Neural crest cell (in vitro differentiated cells): Measurements from ENCODE around the gene TUBB2B. TPM values are rescaled to one million over a fixed set of nuclear protein-coding genes. Genes with fewer than 3 reads are reported as not detected.
"Not testable (repeated sequence)": the region's sequence is repeated elsewhere in the genome, so short reads cannot be mapped to it uniquely, and the experiment has no call there.

Experiments used
- DNase-seq: peaks from one replicate; pipeline ENCODE4 v3.0.0; 2021; ENCODE audit warnings: low read depth, mixed read lengths, low spot score
- H3K27ac Mint-ChIP-seq: one replicate; pipeline ENCODE4 v1.8.0; 2021; ENCODE audit warnings: mild to moderate bottlenecking, mixed read lengths; ENCODE audit not compliant: unreplicated experiment
- H3K27me3 Mint-ChIP-seq: 2 replicates; pipeline ENCODE4 v1.8.0; 2021; ENCODE audit warnings: low read depth, mild to moderate bottlenecking, mixed read lengths
- H3K36me3 Mint-ChIP-seq: 2 replicates; pipeline ENCODE4 v1.8.0; 2021; ENCODE audit warnings: low read depth, mild to moderate bottlenecking, mixed read lengths
- H3K4me1 Mint-ChIP-seq: 2 replicates; pipeline ENCODE4 v1.8.0; 2021; ENCODE audit warnings: mixed read lengths
- H3K4me3 Mint-ChIP-seq: one replicate; pipeline ENCODE4 v1.8.0; 2021; ENCODE audit warnings: mild to moderate bottlenecking, mixed read lengths
- H3K9me3 Mint-ChIP-seq: 2 replicates; pipeline ENCODE4 v1.8.0; 2021; ENCODE audit warnings: mixed read lengths
- total RNA-seq: library from RNA; stranded (reverse); gene quantifications from 2 replicates; pipeline ENCODE4 v1.2.1, GENCODE V29; 2021
- TF ChIP-seq, protein P1 (sequence below): fragments of 200-600 bp; sonication (generic); conservative IDR thresholded peaks from 2 replicates; pipeline ENCODE4 v1.5.0; 2021; ENCODE audit warnings: antibody characterized with exemption, mild to moderate bottlenecking

Gene TUBB2B
- total RNA-seq, 1 donor from 2014 or later: 665 TPM

DNA sequence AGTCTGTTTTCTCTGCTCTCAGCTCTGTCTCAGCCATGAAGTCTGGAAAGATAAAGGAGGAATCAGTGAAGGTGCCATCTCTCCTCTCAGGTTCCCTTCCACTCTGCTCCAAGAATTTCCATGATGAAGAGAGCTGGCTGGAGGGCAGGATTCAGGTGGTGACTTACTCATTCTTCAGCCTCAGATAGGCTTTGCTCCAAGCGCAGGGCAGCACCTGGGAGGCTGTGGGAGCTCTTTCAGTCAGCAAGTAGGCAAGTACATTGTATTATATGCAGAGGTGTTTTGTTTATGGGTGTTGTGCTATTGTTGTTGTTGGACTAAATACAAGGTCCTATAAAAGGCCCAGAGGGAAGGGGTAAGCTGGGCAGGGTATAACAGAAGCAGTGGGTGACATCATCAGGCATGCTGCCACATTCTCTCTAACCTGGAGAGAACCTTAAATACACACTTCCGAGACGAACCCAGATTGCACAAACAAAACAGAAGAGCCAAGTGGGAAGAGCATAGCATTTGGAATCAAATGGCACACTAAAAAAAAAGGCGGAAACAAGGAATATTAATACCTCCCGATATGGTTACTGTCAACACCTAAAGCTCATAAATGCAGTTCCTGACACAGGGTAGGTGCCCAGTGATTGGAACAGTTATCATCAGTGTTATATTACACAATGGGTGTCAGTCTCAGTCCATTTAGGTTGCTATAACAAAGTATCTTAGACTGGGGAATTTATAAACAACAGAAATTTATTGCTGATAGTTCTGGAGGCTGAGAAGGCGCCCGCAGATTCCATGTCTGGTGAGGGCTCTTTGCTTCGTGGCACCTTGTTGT lies 16.8 kb upstream of the TUBB2B start:
- peaks cover 2% of the 10 kb centered on the region for H3K27me3 Mint-ChIP-seq
- peaks cover 12% of the 10 kb centered on the region for H3K36me3 Mint-ChIP-seq
- H3K9me3 Mint-ChIP-seq: no peaks in the 10 kb centered on the region
- no peak for DNase-seq
- TF ChIP-seq, protein P1, sequence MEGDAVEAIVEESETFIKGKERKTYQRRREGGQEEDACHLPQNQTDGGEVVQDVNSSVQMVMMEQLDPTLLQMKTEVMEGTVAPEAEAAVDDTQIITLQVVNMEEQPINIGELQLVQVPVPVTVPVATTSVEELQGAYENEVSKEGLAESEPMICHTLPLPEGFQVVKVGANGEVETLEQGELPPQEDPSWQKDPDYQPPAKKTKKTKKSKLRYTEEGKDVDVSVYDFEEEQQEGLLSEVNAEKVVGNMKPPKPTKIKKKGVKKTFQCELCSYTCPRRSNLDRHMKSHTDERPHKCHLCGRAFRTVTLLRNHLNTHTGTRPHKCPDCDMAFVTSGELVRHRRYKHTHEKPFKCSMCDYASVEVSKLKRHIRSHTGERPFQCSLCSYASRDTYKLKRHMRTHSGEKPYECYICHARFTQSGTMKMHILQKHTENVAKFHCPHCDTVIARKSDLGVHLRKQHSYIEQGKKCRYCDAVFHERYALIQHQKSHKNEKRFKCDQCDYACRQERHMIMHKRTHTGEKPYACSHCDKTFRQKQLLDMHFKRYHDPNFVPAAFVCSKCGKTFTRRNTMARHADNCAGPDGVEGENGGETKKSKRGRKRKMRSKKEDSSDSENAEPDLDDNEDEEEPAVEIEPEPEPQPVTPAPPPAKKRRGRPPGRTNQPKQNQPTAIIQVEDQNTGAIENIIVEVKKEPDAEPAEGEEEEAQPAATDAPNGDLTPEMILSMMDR: no peak
- H3K4me3 Mint-ChIP-seq: no peak overlapping the region
- no peak overlapping the region for H3K27ac Mint-ChIP-seq
- peaks cover 57% of the 10 kb centered on the region for H3K4me1 Mint-ChIP-seq

DNA sequence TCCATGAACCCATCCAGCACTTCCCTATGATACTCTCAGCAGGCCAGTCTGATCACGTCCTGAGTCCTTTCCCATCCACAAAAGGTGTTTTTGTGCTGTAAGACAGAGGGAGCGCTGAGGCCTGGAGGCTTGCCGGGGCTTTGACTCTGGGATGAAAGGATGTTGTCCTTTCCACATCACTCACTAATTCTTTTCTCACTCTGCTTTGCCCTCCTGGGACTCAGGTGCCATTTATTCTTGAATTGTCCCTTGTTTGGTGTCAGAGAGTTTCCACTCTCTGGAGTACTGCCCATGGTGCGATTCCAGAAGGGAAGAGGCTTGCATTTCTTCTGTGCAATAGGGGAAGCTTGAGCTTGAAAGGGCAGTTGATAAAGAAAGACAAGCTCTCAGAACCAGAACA lies 15.3 kb upstream of the TUBB2B start:
- Mint-ChIP-seq H3K9me3 (no peaks in the 10 kb centered on the region), H3K27me3 (peaks cover 2% of the 10 kb centered on the region), H3K36me3 (peaks cover 12% of the 10 kb centered on the region), H3K27ac (peak overlapping the region; percentile 22), H3K4me3 (peak overlapping the region; percentile 38), H3K4me1 (peaks cover 54% of the 10 kb centered on the region)
- DNase-seq: no peak
- TF ChIP-seq, protein P1: no peak

DNA sequence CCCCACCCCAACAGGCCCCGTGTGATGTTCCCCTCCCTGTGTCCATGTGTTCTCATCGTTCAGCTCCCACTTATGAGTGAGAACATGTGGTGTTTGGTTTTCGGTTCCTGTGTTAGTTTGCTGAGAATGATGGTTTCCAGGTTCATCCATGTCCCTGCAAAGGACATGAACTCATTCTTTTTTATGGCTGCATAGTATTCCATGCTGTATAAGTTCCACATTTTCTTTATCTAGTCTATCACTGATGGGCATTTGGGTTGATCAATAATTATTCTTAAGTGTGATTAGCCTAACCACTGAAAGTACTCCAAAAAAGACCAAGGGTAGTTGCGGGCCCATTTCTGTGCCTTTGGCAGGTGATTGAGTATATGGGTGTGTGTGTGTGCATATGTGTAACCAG lies 14.3 kb upstream of the TUBB2B start:
- H3K9me3 Mint-ChIP-seq, H3K4me3 Mint-ChIP-seq, H3K27me3 Mint-ChIP-seq, H3K27ac Mint-ChIP-seq, DNase-seq: not testable (repeated sequence)
- Mint-ChIP-seq H3K36me3 (peaks cover 12% of the 10 kb centered on the region), H3K4me1 (peaks cover 47% of the 10 kb centered on the region)

DNA sequence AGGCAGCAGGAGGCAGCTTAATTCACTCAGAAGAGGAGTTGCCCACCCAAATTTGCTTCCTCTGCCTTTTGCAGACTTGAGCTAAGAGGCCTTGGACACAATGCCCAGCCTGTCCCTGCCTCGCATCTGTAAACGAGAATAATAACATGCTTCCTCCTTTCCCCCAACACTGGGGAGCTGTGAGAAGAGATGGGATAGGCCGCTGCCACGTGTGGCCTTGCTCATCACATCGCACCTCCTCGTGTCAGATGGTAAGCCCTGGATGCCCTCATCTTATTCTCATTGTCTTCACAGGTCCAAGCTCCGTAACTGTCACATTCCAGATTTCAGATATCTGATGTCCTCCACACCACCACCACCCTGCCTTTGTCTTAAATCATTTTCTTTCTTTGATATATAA lies 13.1 kb upstream of the TUBB2B start:
- Mint-ChIP-seq H3K9me3 (no peaks in the 10 kb centered on the region), H3K36me3 (peaks cover 12% of the 10 kb centered on the region), H3K27me3 (peaks cover 2% of the 10 kb centered on the region), H3K4me3 (no peak overlapping the region), H3K27ac (no peak overlapping the region), H3K4me1 (peaks cover 48% of the 10 kb centered on the region)
- TF ChIP-seq, protein P1: no peak
- no peak for DNase-seq

DNA sequence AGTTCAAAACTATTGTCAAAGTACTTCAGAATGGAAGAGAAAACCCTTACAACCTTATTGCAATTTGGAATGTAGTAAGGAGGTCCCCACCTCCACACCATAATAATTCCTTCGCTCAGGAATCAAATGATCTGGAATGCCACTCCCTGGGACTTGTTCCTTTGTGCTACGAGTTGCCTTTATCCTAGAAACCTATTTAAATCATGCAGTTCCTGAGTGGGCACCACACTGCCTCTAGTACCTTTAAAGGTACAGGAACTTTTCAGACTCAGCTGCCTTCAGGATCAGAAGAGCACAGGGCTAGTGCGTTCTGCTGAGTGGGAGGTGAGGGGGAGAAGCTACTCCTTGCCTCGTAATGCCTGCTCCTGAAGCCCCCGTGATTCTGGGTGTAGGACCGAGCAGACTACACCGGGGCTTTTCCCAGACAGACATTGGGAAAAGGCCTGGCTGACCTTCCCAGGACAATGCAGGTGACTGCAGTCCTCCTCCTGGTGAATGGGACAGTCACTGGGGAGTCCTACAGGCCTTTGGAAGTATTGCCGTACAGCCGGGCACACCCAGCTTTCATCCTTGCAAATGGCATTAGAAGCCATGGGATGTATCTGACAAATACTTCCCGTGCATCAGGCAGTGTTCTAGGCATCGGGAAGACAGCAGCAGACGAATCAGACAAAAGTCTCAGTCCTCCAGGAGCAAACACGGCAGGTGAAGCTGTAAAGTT lies 11.8 kb upstream of the TUBB2B start:
- Mint-ChIP-seq H3K9me3 (no peaks in the 10 kb centered on the region), H3K36me3 (peaks cover 12% of the 10 kb centered on the region), H3K27me3 (peaks cover 2% of the 10 kb centered on the region), H3K4me3 (no peak overlapping the region), H3K27ac (no peak overlapping the region), H3K4me1 (peaks cover 48% of the 10 kb centered on the region)
- TF ChIP-seq, protein P1: peak; percentile 51
- no peak for DNase-seq
